OCI-LY1 (cell line): ENCODE results near the gene EEF1G.
A peak's percentile ranks its signal among the peaks of the same experiment; 100 is the strongest.

Experiments used
- H2AFZ ChIP-seq: fragments of 200-600 bp; sonication (generic), shearing (Covaris generic); 2 replicates; pipeline ENCODE4 v1.6.0; 2014; ENCODE audit warnings: antibody characterized with exemption, mild to moderate bottlenecking, low read length
- H3F3A ChIP-seq: fragments of 200-600 bp; sonication (generic), shearing (Covaris generic); 2 replicates; pipeline ENCODE4 v1.6.0; 2014; ENCODE audit warnings: mild to moderate bottlenecking, antibody characterized with exemption, low read length, moderate library complexity; ENCODE audit not compliant: insufficient read depth
- H3K27ac ChIP-seq: fragments of 200-600 bp; sonication (generic); 2 replicates; pipeline ENCODE4 v1.5.1; 2014; ENCODE audit warnings: low read length, mixed run types, mild to moderate bottlenecking, low read depth; ENCODE audit not compliant: poor library complexity, severe bottlenecking
- H3K27me3 ChIP-seq: fragments of 200-600 bp; sonication (generic); 2 replicates; pipeline ENCODE4 v1.6.0; 2014; ENCODE audit warnings: antibody characterized with exemption, mild to moderate bottlenecking, low read length, moderate library complexity; ENCODE audit not compliant: insufficient read depth
- H3K36me3 ChIP-seq: fragments of 200-600 bp; sonication (generic); 2 replicates; pipeline ENCODE4 v1.6.1; 2014; ENCODE audit warnings: mild to moderate bottlenecking, antibody characterized with exemption, low read length, moderate library complexity, mixed read lengths; ENCODE audit not compliant: insufficient read depth
- H3K4me1 ChIP-seq: fragments of 200-600 bp; sonication (generic); 2 replicates; pipeline ENCODE4 v1.5.1; 2014; ENCODE audit warnings: mild to moderate bottlenecking, low read length, moderate library complexity; ENCODE audit not compliant: insufficient read depth, severe bottlenecking
- H3K4me2 ChIP-seq: fragments of 200-600 bp; sonication (generic), shearing (Covaris generic); 2 replicates; pipeline ENCODE4 v1.6.1; 2014; ENCODE audit warnings: low read length
- H3K4me3 ChIP-seq: fragments of 200-600 bp; sonication (generic); 2 replicates; pipeline ENCODE4 v1.5.1; 2014; ENCODE audit warnings: low read length, low read depth, mild to moderate bottlenecking, mixed read lengths; ENCODE audit not compliant: poor library complexity, severe bottlenecking
- H3K79me2 ChIP-seq: fragments of 200-600 bp; shearing (Covaris generic); 2 replicates; pipeline ENCODE4 v1.6.1; 2016; ENCODE audit warnings: mixed run types, low read length, mixed read lengths; ENCODE audit not compliant: insufficient read depth
- H3K9ac ChIP-seq: fragments of 200-600 bp; sonication (generic), shearing (Covaris generic); 2 replicates; pipeline ENCODE4 v1.6.1; 2014; ENCODE audit warnings: mild to moderate bottlenecking, low read length, mixed read lengths
- H3K9me2 ChIP-seq: fragments of 200-600 bp; sonication (generic), shearing (Covaris generic); 2 replicates; pipeline ENCODE4 v1.6.1; 2014; ENCODE audit warnings: low read depth, mild to moderate bottlenecking, low read length, mixed read lengths
- H3K9me3 ChIP-seq: fragments of 200-600 bp; shearing (Covaris generic); 2 replicates; pipeline ENCODE4 v1.6.1; 2014; ENCODE audit warnings: low read length, mixed read lengths
- H4K20me1 ChIP-seq: fragments of 200-600 bp; sonication (generic), shearing (Covaris generic); 2 replicates; pipeline ENCODE4 v1.6.0; 2016; ENCODE audit warnings: mild to moderate bottlenecking, low read length; ENCODE audit not compliant: insufficient read depth
- CTCF ChIP-seq: fragments of 200-600 bp; sonication (generic), shearing (Covaris generic); IDR thresholded peaks from 2 replicates; pipeline ENCODE4 v1.5.1; 2017; ENCODE audit warnings: mild to moderate bottlenecking, antibody characterized with exemption, low read length, moderate library complexity, mixed read lengths
- EZH2 ChIP-seq: fragments of 200-600 bp; sonication (generic), shearing (Covaris generic); IDR thresholded peaks from 2 replicates; pipeline ENCODE4 v1.8.0; 2017; ENCODE audit warnings: borderline replicate concordance, mixed run types, mild to moderate bottlenecking, antibody characterized with exemption, low read length, moderate library complexity, mixed read lengths

Gene EEF1G

GRCh38 chr11:62608776-62609175 is 35.1 kb upstream of the EEF1G start:
- H3K4me1 ChIP-seq = peaks cover 40% of the 10 kb centered on the region
- no peaks in the 10 kb centered on the region for H3K9me3 ChIP-seq
- no peaks in the 10 kb centered on the region for H3K27me3 ChIP-seq
- H3K36me3 ChIP-seq = peaks cover 37% of the 10 kb centered on the region
- H2AFZ ChIP-seq = no peak overlapping the region
- no peak overlapping the region for H3K4me2 ChIP-seq
- no peaks in the 10 kb centered on the region for H4K20me1 ChIP-seq
- no peak overlapping the region for H3K4me3 ChIP-seq
- no peaks in the 10 kb centered on the region for H3K9me2 ChIP-seq
- TF ChIP-seq EZH2 = no peak
- no peak for TF ChIP-seq CTCF
- H3K79me2 ChIP-seq = no peaks in the 10 kb centered on the region
- H3K27ac ChIP-seq = no peak overlapping the region
- H3K9ac ChIP-seq = no peak overlapping the region
- H3F3A ChIP-seq = no peaks in the 10 kb centered on the region; the same call in 1 of the 2 replicates

GRCh38 chr11:62607714-62608113 is 34.0 kb upstream of the EEF1G start:
- H3K4me2 ChIP-seq = peak overlapping the region; percentile 45; the same call in 1 of the 2 replicates
- H3K27me3 ChIP-seq = no peaks in the 10 kb centered on the region
- TF ChIP-seq CTCF = no peak
- TF ChIP-seq EZH2 = no peak
- peaks cover 47% of the 10 kb centered on the region for H3K36me3 ChIP-seq
- H3K4me1 ChIP-seq = peaks cover 40% of the 10 kb centered on the region
- H3K4me3 ChIP-seq = no peak overlapping the region
- H3K9me3 ChIP-seq = no peaks in the 10 kb centered on the region
- H3K79me2 ChIP-seq = no peaks in the 10 kb centered on the region
- no peaks in the 10 kb centered on the region for H3K9me2 ChIP-seq
- no peaks in the 10 kb centered on the region for H4K20me1 ChIP-seq
- H2AFZ ChIP-seq = no peak overlapping the region
- H3K27ac ChIP-seq = peak overlapping the region; percentile 76
- H3F3A ChIP-seq = no peaks in the 10 kb centered on the region; the same call in 1 of the 2 replicates
- no peak overlapping the region; the same call in 1 of the 2 replicates for H3K9ac ChIP-seq

GRCh38 chr11:62605902-62606301 is 32.2 kb upstream of the EEF1G start:
- no peak for TF ChIP-seq EZH2
- no peak for TF ChIP-seq CTCF
- Histone ChIP-seq H3K27me3 (no peaks in the 10 kb centered on the region), H3K4me2 (no peak overlapping the region), H3K79me2 (peaks cover 5% of the 10 kb centered on the region), H3F3A (no peaks in the 10 kb centered on the region; the same call in 1 of the 2 replicates), H3K4me1 (peaks cover 36% of the 10 kb centered on the region), H3K9ac (no peak overlapping the region), H2AFZ (no peak overlapping the region), H4K20me1 (no peaks in the 10 kb centered on the region), H3K36me3 (peaks cover 60% of the 10 kb centered on the region), H3K9me3 (no peaks in the 10 kb centered on the region), H3K9me2 (no peaks in the 10 kb centered on the region), H3K27ac (no peak overlapping the region), H3K4me3 (no peak overlapping the region)
